Stimulated activated CD4-positive, alpha-beta T cell treated with anti-CD3 and anti-CD28 coated beads, Interleukin-4, amount 100 ng/mL, for 24 hours (primary cell): ENCODE data around the gene RGS6.
A peak's percentile ranks its signal among the peaks of the same experiment; 100 is the strongest.
"Not testable (repeated sequence)": the region's sequence is repeated elsewhere in the genome, so short reads cannot be mapped to it uniquely, and the experiment has no call there.

Experiments used
- DNase-seq: peaks from one replicate; pipeline ENCODE4 v3.0.0-alpha.2; 2020

The RGS6 gene

DNA sequence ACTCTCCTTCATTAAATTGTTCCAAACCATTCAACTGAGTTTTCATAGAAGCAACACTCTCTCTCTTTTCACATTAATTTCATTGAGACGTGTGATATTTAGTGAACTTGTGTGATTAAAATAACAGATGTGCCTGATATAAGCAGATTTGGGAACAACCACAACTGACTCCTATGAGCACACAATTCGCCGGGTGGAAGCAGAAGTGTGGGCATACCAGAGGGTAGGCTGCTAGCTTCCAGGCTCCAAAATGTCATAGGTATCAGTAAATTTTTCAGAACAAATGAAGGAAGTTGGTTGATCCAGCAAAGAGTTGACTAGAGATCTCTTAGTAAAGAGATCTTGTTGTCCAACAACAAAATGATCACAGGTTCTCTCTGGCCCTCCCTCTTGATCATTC lies 532.0 kb downstream of the RGS6 start:
- DNase-seq: no peak

DNA sequence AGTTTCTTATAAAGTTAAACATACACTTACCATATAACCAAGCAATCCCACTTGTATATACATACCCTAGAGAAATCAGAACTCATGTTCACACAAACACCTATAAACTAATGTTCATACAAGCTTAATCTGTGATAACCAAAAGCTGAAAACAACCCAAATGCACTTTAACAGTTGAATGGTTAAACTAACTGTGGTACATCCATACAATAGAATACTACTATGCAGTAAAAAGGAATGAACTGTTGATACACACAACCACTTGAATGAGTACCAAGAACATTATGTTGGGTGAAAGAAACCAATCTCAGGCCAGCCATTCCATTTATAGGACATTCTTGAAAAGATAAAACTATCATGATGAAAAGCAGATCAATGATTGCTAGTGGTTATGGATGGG lies 534.1 kb downstream of the RGS6 start:
- DNase-seq: no peak

DNA sequence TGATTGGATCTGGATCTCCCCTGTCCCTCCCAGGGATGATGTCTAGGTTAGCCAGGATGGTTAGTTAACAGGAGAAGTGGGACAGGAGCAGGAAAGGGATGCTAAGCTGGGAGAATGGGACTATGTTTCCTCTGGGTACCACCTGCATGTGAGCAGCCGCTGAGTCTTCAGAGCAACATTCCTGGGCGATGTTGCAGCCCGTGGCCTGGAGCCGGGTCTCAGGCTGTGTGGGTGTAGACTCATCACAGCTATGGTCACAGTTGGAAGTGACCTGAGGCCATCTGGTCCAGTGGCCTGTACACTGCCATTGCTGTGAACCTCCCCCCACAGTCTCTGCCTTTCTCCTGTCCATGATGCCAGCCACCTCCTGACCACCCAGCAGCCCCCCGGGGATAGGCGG lies 539.1 kb downstream of the RGS6 start:
- no peak for DNase-seq

DNA sequence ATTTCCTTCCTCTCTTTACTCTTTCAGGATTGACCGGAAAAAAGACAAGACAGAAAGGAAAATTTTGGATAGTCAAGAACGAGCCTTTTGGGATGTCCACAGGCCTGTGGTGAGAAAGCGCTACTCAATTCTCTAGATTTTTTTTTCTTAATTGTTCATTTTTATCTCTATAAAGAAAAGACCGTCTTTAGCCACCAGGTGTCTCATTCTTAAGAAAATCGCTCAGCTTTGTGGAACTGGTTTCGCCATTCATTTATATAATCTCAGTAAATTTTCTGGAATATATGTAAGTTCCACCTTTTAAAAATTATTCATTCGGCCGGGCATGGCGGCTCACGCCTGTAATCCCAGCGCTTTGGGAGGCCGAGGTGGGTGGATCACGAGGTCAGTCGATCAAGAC lies 540.6 kb downstream of the RGS6 start:
- DNase-seq: no peak

DNA sequence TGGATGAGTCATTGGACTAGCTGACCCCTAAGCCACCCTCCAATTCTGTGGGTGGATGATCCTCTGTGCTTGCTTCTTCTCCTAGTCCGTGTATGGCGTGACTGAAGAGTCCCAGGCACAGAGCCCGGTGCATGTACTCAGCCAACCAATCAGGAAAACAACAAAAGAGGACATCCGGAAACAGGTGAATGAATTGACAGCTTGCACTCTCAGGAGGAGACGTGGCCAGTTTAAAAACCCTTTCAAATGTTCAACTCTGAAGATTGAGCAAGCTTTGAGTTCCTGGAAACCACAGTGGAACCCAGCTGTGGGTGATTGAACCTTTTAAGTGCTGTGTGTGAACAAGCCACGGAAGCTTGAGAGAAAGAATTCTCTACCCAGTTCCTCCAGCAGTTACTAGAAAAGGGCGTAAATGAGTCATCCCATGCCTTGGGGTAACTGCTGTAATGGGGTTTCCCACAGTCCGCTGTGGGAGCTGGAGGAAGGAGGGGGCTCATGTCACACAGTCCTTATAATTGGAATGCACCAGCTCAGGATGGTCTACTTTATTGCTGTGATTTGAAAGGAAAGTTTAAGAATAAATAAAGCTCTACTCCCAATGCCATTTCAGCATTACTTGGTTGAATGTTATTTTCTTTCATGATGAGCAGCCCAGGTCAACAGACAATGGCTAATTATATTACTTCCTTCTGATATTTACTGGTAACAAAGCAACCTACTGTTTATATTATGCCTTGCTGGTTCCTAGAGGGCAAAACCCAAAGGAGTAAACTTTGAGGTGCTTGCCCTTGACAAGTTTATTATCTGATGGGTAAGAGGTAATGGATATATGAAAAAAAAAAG lies 544.6 kb downstream of the RGS6 start:
- peak; percentile 65 for DNase-seq

DNA sequence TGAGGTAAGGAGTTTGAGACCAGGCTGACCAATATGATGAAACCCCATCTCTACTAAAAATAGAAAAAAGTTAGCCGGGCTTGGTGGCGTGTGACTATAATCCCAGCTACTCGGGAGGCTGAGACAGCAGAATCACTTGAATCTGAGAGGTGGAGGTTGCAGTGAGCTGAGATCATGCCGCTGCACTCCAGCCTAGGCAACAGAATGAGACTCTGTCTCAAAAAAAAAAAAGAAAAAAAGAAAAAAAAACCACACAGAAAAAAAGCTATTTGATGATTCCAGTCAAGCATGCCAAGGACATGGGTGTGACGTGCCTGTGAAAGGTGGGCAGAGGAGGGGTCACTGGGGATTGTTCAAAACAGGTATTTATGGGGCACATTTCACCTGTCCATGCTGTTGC lies 545.3 kb downstream of the RGS6 start:
- DNase-seq: not testable (repeated sequence)

DNA sequence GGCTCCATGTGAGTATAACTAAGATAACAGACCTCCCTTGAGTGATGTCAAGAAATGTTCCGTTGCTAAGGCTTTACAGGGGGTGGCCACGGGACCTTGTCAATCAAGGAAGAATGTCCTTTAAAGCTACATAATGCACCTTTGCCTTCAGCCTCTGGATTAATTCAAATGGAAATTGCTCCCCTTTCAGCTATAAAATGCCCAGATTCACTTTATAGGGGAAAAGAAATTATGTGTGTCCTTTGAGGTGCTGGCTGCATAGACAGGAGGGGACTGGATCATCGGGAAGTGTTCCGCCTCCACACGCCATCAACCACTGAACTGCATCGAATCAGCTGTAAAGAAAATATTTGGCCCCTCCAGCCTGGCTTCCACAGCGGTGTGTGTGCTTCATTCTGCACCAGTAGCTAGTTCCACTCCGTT lies 546.3 kb downstream of the RGS6 start:
- DNase-seq: no peak

DNA sequence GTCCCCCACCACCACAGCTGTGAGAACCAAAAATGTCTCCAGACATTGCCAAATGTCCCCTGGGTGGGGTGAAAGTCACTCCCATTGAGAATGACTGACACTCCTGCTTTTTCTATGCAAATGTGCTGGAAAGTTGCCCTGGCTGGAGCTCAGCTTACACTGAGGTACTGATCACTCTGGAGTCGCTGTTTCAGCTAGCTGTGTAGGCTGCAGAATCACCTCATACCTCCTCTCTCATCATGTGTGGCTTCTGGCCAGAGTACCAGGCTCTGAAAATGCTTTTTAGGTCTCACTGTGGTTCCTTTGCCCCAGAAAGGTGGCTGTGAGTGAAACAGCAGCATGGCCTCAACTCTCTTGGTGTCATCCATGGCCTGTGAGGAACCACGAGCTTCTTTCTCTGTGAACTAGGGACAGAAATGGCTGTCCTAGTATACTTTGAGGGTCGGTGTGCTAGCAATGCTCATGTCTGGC lies 547.3 kb downstream of the RGS6 start:
- no peak for DNase-seq

DNA sequence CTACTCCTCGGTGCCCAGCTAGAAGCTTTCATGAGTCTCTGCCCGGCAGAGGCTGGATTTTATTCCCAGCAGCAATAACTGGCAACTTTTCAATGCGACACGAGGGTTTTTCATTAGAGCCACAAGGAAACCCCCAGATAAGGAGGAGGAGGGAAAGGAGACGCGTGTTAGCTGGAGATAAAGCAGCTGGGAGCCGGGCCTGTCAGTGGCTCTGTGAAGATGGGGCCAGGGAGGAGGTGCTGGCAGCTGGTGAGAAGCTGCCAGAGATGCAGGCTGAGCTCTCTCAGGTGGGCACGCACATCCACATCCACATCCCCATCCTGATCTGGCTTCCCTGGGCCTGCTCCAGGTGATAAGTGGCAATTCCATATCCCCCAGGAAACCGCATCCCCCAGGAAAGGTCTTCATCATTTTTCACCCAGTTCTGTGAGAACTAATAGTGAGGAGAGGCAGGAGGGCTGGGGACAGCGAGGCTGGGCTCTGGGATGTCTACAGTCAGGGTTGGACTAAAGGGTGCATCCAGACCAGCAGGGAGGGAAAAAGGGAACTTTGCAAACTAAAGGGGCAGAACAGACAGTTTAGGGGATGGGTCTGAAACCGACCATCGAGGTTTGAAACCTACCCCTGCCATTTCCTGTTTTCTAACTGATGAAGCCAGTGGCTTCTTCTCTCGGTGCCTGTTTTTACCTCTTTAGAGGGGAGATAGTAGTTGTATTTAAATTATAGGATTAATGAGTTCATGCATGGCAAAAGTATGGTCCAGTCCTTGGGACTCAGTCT lies 548.4 kb downstream of the RGS6 start:
- DNase-seq: no peak

DNA sequence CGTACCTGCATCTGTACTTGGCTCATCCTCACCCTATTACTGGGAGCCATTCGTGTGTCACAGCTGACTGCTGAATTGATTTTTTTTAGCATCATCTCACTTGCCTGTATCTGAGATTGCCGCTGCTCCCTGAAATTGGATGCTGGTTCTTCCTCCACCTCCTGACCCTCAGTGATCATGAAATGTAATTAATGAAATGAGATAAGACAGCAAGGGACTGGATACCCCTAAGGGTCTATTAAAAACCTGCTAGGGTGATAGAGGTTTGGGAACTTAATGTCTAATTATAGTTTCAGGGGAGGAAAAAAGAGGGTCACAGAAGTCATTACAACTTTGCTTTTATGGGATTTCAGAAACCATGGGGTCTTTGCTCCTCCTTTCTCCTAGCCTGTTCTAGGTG lies 551.1 kb downstream of the RGS6 start:
- no peak for DNase-seq

DNA sequence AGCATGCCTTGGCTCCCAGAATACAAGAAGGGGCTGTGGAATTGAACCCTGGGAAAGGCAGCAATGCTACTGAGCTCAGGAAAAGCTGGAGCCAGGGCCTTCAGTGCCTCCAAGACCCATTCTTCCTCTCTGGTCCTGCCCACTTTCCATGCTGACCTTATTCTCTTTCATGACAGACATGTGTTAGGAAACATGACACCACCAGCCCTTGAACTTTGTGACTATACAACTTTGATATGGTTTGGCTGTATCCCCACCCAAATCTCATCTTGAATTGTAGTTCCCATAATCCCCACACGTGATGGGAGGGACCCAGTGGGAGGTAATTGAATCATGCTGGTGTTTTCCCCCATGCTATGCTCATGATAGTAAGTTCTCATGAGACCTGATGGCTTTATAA lies 553.5 kb downstream of the RGS6 start:
- no peak for DNase-seq

DNA sequence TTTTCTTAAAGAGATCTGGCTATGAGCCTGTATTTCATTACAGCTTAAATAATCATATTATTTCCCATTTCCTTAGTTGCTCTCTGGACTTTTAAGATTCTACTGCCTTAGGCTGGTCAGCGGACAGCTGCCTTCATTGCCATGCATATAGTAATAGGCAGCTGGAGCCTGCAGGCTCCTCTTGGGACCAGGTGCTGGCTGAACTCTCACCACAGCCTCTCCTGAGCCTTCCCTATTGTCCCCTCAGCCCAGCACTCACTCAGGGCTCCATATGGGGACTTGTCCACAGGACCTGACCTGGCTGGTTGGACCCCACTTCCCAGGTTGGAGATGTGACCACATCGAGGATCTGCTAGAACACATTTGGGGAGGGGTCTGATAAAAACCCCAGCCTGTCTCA lies 556.3 kb downstream of the RGS6 start:
- DNase-seq: no peak

DNA sequence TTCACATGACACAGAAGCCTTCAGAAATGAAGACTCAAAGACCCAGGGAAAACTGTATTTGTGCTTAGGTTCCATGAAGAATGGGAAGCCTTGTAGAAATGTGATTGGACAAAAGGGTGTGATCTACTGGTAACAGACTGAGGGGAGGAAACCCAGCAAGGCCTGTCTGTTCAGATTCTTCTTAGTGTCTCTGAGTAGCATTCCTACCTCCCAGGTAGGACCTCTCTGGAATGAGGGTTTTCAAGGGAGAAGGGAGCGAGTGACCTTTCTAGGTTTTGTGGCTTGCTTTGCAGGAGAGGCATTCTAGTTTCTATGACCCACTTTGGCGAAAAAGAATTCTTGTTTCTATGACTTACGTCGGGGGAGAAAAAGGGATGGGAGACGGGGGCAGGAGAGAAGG lies 560.0 kb downstream of the RGS6 start:
- DNase-seq: no peak

DNA sequence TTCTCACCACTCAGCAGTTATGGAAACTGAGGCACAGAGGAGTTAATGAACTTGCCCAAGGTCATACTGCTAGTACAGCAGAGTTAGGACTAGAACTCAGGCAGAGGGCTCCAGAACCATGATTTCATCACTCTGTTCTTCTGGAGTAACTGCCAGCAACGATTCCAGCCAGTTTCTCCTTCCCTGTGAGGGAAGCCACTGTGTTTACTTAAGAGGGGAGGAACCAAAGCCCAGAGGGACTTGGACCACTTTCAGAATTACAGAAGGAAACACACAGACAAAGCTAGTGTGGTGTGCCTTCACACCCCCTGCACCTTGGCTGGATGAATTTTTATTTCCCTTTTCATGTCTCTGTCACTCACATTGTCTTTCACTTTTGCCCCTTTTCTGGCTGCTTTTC lies 563.4 kb downstream of the RGS6 start:
- DNase-seq: no peak

DNA sequence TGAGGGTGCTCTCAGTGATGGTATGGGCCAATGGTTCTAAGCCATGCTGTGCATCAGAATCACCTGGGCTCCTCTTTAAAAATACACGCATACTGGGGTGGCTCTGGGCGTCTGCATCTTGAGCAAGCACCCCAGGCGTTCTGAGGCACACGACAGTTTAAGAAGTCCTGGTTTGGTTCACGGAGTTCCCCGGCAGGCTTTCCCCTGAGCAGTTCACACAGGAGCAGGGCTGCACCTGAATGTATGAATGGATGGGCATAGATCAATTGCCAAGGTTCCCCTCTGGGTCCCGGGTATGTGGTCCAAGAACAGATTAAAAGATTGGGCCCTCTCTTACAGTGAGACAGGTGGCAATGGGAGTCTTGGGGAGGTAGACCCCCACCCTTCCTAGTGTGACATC lies 566.4 kb downstream of the RGS6 start:
- no peak for DNase-seq

DNA sequence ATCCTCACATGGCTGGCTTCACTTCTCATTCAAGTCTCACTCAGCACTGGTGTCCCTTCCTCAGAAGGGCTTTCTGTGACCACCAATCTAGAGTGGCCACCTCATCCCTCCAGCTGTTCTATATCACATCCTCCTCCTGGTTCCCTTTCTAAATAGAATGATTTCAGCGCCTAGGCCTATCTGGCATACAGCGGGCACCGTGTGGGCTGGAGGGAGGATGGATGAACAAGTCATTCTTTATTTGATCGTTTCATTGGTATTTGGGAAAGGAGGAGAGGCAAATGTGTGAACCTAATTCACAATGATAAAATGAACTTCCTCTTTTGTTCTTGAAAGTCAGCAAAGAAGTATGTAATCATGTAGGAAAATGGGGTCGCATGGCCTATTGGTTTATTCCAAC lies 567.5 kb downstream of the RGS6 start:
- DNase-seq: no peak

DNA sequence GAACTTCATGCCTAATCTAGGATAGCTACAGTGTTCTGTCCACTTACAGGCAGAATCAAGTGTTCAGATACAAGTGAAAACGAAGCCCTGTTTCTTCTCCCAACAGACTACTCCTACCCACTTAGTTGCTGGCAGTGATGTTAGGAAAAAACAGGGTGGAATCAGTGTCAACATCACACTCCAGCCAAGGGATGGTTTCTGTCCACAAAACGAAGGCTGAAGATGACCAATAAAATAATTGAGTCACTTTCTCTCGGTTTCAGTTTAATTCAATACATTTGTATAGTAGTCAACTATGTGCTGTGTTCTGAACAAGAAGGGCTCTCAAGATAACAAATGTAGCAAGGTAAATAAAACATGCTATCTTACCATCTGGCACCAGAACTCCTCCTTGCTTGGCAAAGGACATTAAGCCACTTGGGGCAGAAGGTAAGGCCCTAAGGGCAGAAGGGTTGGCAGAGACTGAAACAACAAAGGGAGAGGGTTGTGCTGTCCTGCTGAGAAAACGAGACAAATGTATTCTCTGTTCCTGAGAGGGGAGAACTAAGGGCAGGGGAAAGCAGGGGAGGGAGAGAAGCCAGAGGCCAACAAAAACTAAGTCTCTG lies 568.1 kb downstream of the RGS6 start:
- no peak for DNase-seq

DNA sequence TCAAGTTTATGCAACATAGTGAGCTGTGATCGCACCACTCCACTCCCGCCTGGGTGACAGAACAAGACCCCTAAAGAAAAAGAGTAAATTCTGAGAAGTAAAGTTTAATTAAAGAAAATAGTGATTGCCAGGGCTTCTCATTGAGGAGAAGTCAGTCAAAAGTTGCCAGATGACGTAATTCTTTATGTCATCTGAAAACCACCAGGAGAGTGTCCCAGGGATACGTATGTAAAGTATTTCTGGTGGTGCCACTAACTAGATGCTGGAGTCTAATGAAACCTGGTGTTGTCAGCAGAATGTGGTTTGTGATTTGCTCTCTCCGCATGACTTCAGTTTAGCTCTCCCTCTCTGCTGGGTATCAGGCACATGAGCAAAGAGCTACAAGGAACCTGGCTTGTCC lies 569.2 kb downstream of the RGS6 start:
- DNase-seq: no peak

DNA sequence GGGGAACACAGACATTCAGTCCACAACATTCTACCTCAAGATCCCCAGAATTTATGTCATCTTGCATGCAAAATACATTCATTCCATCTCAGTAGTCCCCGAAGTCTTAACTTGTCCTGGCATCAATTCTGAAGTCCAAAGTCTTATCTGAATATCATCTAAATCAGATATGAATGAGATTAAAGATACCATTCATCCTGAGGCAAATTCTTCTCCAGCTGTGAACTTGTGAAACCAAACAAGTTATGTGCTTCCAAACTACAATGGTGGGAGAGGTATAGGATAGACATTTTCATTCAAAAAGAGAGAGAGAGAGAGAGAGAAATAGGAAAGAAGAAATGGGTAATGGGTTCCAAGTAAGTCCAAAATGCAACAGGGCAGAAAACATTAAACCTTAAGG lies 571.0 kb downstream of the RGS6 start:
- DNase-seq: no peak

DNA sequence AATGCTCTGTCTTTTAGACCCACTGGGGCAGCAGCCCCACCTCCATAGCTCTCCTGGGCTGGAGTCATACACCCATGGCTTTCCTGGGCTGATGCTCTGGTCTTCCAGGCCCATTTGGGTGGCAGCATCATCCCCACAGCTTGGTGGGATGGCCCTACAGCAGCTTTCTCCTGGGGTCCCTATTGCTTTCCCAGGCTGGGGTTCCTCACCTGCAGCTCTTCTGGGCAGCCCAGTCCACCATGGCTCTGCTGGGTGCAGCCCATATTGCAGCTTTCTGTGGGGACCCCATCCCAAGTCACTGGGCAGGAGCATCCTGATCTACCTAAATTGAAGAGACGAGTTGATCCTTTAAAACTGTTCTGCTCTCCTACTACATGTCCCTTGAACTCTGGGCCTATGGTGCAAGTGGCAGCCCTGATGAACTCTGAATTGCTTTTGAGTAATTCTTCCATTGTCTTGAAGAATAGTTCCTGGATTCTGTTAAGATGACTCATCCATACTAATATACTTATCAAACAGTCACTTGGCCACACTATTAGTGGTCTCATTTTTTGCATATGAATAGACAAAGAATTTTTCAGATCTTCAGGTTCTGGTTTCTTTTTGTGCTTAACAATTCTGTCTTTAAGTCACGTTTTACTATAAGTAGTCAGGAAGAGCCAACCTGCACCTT lies 571.6 kb downstream of the RGS6 start:
- DNase-seq: no peak

DNA sequence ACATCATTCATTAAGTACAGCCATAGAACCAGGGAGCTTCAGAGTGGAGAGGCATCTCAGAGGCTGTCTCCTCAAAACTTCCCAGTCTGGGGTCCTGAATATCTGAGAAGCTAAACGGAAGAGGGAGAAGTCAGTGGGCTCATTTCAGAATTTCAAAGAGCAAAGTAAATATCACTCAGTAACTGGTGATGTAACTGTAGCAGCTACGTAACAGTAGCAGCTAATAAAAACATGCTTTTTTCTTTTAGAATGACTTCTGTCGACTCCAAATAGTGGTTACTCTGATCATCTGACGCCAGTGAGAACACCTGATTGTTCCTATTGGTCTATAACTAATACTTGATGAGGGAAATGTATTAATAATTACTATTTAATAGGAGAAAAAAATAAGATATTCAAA lies 578.3 kb downstream of the RGS6 start:
- no peak for DNase-seq

DNA sequence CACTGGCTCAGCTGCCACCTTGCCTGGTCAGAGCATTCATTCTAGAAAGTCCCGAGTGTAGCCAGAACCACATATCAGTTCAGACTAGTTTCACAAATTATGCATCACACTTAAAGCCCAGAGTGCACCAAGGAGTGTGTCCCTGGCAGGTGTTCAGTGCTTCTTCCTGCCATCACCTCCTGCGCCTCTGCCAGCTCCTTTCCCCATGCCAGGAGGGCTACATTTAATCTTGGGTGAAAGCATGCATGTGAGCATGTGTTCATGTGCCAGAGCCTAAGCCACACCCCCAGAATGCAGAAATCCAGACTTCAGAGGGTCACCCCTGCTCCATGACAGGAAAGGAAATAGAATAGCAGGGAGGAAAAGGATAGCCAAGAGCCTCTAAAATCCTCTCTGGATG lies 580.1 kb downstream of the RGS6 start:
- DNase-seq: no peak

DNA sequence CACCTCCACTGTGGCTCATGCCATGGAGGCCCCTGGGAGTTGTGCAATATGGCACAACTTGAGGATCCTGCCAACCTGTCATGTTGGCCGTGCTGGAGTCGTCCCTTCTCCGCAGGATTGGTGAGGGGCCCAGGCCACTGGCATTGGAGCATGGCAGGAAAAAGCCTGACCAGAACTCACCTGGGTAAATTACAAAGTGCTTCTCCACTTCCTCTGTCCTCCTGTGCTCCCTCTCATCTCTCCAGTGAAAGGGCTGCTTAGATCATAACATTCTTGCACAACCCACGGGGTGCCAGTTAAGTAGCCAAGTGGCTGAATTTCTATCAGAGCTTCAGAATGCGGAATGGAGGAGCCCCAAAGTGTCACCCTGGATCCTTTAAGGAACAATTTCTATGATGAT lies 580.7 kb downstream of the RGS6 start:
- DNase-seq: no peak
